HepG2 (cell line): Measurements from ENCODE around the gene MASP1. TPM values are rescaled to one million over a fixed set of nuclear protein-coding genes. Genes with fewer than 3 reads are reported as not detected.

ENCODE experiments used
- BORCS8-MEF2B ChIP-seq: sonication (generic); formaldehyde crosslinking; IDR thresholded peaks from 2 replicates; pipeline ENCODE4 v1.8.0; 2022; ENCODE audit warnings: mild to moderate bottlenecking, missing genetic modification reagents
- HHEX ChIP-seq: IDR thresholded peaks from 2 replicates; pipeline ENCODE4 v1.6.1; 2016; ENCODE audit warnings: control low read depth
- JDP2 ChIP-seq: sonication (generic); formaldehyde crosslinking; IDR thresholded peaks from 2 replicates; pipeline ENCODE4 v1.8.1; 2022; ENCODE audit warnings: missing genetic modification reagents, borderline replicate concordance
- PCBP2 ChIP-seq: fragments of 200-400 bp; formaldehyde crosslinking; optimal IDR thresholded peaks from 2 replicates; pipeline ENCODE3; 2018; ENCODE audit warnings: low read length, low read depth; ENCODE audit not compliant: poor library complexity, severe bottlenecking
- SKI ChIP-seq: fragments of 450-650 bp; IDR thresholded peaks from one replicate; pipeline ENCODE4 v1.6.1; 2018; ENCODE audit warnings: mild to moderate bottlenecking; ENCODE audit not compliant: partially characterized antibody
- STAG1 ChIP-seq: sonication (generic); formaldehyde crosslinking; IDR thresholded peaks from 2 replicates; pipeline ENCODE4 v1.4.0; 2020; ENCODE audit warnings: missing genetic modification reagents
- TMF1 ChIP-seq: sonication (generic); formaldehyde crosslinking; IDR thresholded peaks from 2 replicates; pipeline ENCODE4 v1.8.1; 2022; ENCODE audit warnings: low read depth, missing genetic modification reagents
- ZFP90 ChIP-seq: sonication (generic); formaldehyde crosslinking; IDR thresholded peaks from 2 replicates; pipeline ENCODE4 v1.8.0; 2022; ENCODE audit warnings: missing genetic modification reagents, mild to moderate bottlenecking, inconsistent platforms, borderline replicate concordance
- ZIK1 ChIP-seq: sonication (generic); formaldehyde crosslinking; IDR thresholded peaks from 2 replicates; pipeline ENCODE4 v1.5.0; 2020; ENCODE audit warnings: mild to moderate bottlenecking, low read depth, missing genetic modification reagents, borderline replicate concordance
- ZNF350 ChIP-seq: sonication (generic); formaldehyde crosslinking; IDR thresholded peaks from 2 replicates; pipeline ENCODE4 v1.4.0; 2020; ENCODE audit warnings: mild to moderate bottlenecking, low read depth, missing genetic modification reagents, borderline replicate concordance
- ZNF660 ChIP-seq: sonication (generic); formaldehyde crosslinking; IDR thresholded peaks from 2 replicates; pipeline ENCODE4 v1.5.1; 2020; ENCODE audit warnings: mild to moderate bottlenecking, low read depth, missing genetic modification reagents, borderline replicate concordance
- ZNF891 ChIP-seq: sonication (generic); formaldehyde crosslinking; IDR thresholded peaks from 2 replicates; pipeline ENCODE4 v1.5.0; 2020; ENCODE audit warnings: mild to moderate bottlenecking, missing genetic modification reagents
- polyA plus RNA-seq, 8 experiments: library from polyadenylated mRNA; depleted of rRNA in 3 of 8; stranded (reverse) in 7 of 8; unstranded in 1 of 8; fragments of >200 nt; fragmentation: Illumina TruSeq in 4 of 8; extraction: Trizol in 4 of 8; gene quantifications; 2 replicates each; pipeline versions ENCODE4 v1.2.1 to v1.2.3, GENCODE V29; 2011 to 2016; ENCODE audit warnings: low read depth in 4 of 8, missing spikeins in 1 of 8, mixed read lengths in 1 of 8; ENCODE audit not compliant: insufficient read depth in 1 of 8
- total RNA-seq, 5 experiments: library from RNA; depleted of rRNA; stranded (reverse); fragments of >200 nt; fragmentation: Illumina TruSeq; extraction: Trizol; gene quantifications; 2 replicates each; pipeline ENCODE4 v1.2.3, GENCODE V29; 2016; ENCODE audit warnings: low read depth in 1 of 5
- TF ChIP-seq, protein P1 (sequence below): sonication (generic); formaldehyde crosslinking; IDR thresholded peaks from 2 replicates; pipeline ENCODE4 v1.4.0; 2020; ENCODE audit warnings: missing genetic modification reagents
- TF ChIP-seq, protein P2 (sequence below): sonication (generic); formaldehyde crosslinking; IDR thresholded peaks from 2 replicates; pipeline ENCODE4 v1.5.0; 2020; ENCODE audit warnings: missing genetic modification reagents
- TF ChIP-seq, protein P3 (sequence below): sonication (generic); formaldehyde crosslinking; IDR thresholded peaks from 2 replicates; pipeline ENCODE4 v1.5.0; 2020; ENCODE audit warnings: mild to moderate bottlenecking, missing genetic modification reagents, borderline replicate concordance
- TF ChIP-seq, protein P4 (sequence below): sonication (generic); formaldehyde crosslinking; IDR thresholded peaks from 2 replicates; pipeline ENCODE4 v1.8.1; 2023; ENCODE audit warnings: mild to moderate bottlenecking, missing genetic modification reagents, borderline replicate concordance
- TF ChIP-seq, protein P5 (sequence below): sonication (generic); formaldehyde crosslinking; IDR thresholded peaks from 2 replicates; pipeline ENCODE4 v1.8.1; 2023; ENCODE audit warnings: mild to moderate bottlenecking, inconsistent platforms, moderate library complexity, missing genetic modification reagents, borderline replicate concordance
- TF ChIP-seq, protein P6 (sequence below): sonication (generic); formaldehyde crosslinking; IDR thresholded peaks from 2 replicates; pipeline ENCODE4 v1.5.1; 2020; ENCODE audit warnings: missing genetic modification reagents, mild to moderate bottlenecking, borderline replicate concordance

Gene MASP1
- total and polyA plus RNA-seq, 2 of the 13 experiments (the other 11 are each of a cell fraction or from before 2014, with no cell fraction given) = 10.8 to 56.0 TPM

DNA sequence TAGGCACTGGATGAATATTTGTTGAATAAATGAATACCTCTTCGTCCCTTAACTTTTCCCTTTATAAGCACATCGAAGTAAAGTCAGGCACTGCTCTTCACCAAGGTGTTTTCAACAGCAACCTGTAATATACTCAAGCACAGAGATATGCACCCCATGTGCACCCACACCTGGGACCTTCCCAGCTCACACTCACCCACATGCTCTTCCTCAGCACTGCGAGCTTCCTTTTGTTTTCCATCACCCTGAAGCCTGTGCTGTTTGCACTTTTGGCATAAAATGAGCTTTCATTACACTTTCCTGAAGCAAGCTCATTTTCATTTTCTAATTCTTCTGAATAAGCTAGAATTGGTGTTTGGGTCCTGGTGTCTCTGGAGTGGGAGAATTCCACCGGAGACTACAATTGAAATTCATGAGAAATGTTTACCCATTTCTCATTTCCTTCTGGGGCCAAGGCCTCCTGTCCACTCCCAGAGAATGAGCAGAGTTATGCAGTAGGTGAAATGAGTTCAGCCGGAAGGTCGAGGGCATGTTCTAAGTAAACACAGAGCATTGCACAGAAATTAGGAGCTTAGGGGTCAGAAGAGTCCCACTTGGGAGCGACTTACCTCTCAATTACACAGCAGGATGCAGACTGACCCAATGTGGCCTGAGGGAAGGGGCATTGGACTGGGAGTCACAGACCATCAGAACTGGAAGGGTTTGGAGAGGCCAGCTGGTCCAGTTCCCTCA is 15.0 kb downstream of the MASP1 start (continued):
- peak; percentile 56; the same call in 1 of the 2 replicates for TF ChIP-seq ZNF350 (CRISPR knock-in tag)
- TF ChIP-seq HHEX (CRISPR knock-in tag) = no peak; the same call in 1 of the 2 replicates
- no peak for TF ChIP-seq ZIK1 (CRISPR knock-in tag)
- TF ChIP-seq, protein P1, sequence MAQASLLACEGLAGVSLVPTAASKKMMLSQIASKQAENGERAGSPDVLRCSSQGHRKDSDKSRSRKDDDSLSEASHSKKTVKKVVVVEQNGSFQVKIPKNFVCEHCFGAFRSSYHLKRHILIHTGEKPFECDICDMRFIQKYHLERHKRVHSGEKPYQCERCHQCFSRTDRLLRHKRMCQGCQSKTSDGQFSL (CRISPR knock-in tag) = no peak
- 0 out of 2 replicates have a peak, but pooled peaks have one; percentile 64 for TF ChIP-seq ZNF891
- TF ChIP-seq, protein P2, sequence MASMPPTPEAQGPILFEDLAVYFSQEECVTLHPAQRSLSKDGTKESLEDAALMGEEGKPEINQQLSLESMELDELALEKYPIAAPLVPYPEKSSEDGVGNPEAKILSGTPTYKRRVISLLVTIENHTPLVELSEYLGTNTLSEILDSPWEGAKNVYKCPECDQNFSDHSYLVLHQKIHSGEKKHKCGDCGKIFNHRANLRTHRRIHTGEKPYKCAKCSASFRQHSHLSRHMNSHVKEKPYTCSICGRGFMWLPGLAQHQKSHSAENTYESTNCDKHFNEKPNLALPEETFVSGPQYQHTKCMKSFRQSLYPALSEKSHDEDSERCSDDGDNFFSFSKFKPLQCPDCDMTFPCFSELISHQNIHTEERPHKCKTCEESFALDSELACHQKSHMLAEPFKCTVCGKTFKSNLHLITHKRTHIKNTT (CRISPR knock-in tag) = no peak
- TF ChIP-seq ZNF660 (CRISPR knock-in tag) = no peak
- no peak for TF ChIP-seq TMF1 (CRISPR knock-in tag)
- no peak for TF ChIP-seq ZFP90 (CRISPR knock-in tag)
- peak; percentile 60 for TF ChIP-seq SKI
- TF ChIP-seq, protein P3, sequence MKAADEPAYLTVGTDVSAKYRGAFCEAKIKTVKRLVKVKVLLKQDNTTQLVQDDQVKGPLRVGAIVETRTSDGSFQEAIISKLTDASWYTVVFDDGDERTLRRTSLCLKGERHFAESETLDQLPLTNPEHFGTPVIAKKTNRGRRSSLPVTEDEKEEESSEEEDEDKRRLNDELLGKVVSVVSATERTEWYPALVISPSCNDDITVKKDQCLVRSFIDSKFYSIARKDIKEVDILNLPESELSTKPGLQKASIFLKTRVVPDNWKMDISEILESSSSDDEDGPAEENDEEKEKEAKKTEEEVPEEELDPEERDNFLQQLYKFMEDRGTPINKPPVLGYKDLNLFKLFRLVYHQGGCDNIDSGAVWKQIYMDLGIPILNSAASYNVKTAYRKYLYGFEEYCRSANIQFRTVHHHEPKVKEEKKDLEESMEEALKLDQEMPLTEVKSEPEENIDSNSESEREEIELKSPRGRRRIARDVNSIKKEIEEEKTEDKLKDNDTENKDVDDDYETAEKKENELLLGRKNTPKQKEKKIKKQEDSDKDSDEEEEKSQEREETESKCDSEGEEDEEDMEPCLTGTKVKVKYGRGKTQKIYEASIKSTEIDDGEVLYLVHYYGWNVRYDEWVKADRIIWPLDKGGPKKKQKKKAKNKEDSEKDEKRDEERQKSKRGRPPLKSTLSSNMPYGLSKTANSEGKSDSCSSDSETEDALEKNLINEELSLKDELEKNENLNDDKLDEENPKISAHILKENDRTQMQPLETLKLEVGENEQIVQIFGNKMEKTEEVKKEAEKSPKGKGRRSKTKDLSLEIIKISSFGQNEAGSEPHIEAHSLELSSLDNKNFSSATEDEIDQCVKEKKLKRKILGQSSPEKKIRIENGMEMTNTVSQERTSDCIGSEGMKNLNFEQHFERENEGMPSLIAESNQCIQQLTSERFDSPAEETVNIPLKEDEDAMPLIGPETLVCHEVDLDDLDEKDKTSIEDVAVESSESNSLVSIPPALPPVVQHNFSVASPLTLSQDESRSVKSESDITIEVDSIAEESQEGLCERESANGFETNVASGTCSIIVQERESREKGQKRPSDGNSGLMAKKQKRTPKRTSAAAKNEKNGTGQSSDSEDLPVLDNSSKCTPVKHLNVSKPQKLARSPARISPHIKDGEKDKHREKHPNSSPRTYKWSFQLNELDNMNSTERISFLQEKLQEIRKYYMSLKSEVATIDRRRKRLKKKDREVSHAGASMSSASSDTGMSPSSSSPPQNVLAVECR = peak; percentile 54; the same call in 1 of the 2 replicates
- TF ChIP-seq STAG1 (CRISPR knock-in tag) = no peak
- no peak for TF ChIP-seq BORCS8-MEF2B (CRISPR knock-in tag)
- TF ChIP-seq PCBP2 = no peak
- TF ChIP-seq, protein P4, sequence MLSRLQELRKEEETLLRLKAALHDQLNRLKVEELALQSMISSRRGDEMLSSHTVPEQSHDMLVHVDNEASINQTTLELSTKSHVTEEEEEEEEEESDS (CRISPR knock-in tag) = no peak
- TF ChIP-seq, protein P5, sequence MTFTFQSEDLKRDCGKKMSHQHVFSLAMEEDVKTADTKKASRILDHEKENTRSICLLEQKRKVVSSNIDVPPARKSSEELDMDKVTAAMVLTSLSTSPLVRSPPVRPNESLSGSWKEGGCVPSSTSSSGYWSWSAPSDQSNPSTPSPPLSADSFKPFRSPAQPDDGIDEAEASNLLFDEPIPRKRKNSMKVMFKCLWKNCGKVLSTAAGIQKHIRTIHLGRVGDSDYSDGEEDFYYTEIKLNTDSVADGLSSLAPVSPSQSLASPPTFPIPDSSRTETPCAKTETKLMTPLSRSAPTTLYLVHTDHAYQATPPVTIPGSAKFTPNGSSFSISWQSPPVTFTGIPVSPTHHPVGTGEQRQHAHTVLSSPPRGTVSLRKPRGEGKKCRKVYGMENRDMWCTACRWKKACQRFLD (CRISPR knock-in tag) = no peak
- no peak for TF ChIP-seq JDP2
- TF ChIP-seq, protein P6, sequence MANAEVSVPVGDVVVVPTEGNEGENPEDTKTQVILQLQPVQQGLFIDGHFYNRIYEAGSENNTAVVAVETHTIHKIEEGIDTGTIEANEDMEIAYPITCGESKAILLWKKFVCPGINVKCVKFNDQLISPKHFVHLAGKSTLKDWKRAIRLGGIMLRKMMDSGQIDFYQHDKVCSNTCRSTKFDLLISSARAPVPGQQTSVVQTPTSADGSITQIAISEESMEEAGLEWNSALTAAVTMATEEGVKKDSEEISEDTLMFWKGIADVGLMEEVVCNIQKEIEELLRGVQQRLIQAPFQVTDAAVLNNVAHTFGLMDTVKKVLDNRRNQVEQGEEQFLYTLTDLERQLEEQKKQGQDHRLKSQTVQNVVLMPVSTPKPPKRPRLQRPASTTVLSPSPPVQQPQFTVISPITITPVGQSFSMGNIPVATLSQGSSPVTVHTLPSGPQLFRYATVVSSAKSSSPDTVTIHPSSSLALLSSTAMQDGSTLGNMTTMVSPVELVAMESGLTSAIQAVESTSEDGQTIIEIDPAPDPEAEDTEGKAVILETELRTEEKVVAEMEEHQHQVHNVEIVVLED (CRISPR knock-in tag) = no peak
